GM10248 (cell line): ENCODE measurements around the gene SLC35B2.
A peak's percentile ranks its signal among the peaks of the same experiment; 100 is the strongest.

Source experiments
- CTCF ChIA-PET: fragments of 300-600 bp; sonication (Branson Sonifier 250); formaldehyde crosslinking; extraction: SDS; loops from one replicate; lab custom pipeline; 2021; ENCODE audit warnings: antibody characterized with exemption; lab: Yijun Ruan, JAX
- POLR2A ChIA-PET: fragments of 350-650 bp; sonication (Branson Sonifier 250); formaldehyde crosslinking; extraction: SDS; loops from one replicate; lab custom pipeline; 2020; ENCODE audit warnings: antibody characterized with exemption; lab: Yijun Ruan, JAX
- DNase-seq: peaks from one replicate; pipeline ENCODE4 v3.0.0; 2012; ENCODE audit errors: extremely low spot score
- TF ChIP-seq, protein P1 (sequence below): IDR thresholded peaks from 2 replicates; pipeline ENCODE4 v1.5.1; 2012; ENCODE audit warnings: mild to moderate bottlenecking, low read depth; ENCODE audit errors: extremely low read depth, missing control alignments, control extremely low read depth

SLC35B2 gene

DNA sequence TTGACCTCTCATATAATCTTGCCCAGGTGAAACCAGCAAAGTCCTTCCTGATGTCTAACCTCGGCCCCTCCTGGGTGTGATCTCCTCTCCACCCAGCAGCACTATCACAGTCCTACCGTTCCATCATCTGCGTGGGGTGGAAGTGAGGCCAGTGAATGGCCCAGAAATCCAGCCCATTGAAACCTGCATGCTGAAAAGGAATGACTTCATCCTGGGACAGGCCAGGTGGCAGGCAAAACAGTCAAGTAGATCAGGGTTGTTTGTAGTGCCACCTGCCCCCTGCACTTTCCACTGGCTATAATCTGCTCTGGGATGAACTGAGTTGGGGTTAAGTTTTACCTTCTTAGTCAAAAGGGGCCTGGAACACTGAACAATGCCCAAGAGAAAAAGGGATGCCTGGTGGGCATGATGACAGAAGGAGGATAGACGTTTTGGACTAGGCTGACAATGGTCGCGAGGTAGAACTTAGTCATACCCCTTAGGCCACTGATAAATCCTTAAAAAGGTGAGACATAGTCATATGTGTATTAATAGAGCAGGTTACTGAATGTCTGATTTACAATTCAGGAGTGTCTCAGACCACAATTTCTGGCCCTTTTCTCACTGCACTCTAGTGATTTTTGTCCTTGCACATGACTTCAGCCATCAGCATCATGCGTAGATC lies 18.5 kb downstream of the SLC35B2 start:
- POLR2A ChIA-PET, result no interaction called here
- no peak for DNase-seq
- CTCF ChIA-PET, result interaction anchor here (1.5 to 5.9 kb wide), 7 partner anchors 11 to 77 kb away, joined by 3 to 116 read pairs (median 8); partner anchors contain the start of gene SLC29A1
- TF ChIP-seq, protein P1, sequence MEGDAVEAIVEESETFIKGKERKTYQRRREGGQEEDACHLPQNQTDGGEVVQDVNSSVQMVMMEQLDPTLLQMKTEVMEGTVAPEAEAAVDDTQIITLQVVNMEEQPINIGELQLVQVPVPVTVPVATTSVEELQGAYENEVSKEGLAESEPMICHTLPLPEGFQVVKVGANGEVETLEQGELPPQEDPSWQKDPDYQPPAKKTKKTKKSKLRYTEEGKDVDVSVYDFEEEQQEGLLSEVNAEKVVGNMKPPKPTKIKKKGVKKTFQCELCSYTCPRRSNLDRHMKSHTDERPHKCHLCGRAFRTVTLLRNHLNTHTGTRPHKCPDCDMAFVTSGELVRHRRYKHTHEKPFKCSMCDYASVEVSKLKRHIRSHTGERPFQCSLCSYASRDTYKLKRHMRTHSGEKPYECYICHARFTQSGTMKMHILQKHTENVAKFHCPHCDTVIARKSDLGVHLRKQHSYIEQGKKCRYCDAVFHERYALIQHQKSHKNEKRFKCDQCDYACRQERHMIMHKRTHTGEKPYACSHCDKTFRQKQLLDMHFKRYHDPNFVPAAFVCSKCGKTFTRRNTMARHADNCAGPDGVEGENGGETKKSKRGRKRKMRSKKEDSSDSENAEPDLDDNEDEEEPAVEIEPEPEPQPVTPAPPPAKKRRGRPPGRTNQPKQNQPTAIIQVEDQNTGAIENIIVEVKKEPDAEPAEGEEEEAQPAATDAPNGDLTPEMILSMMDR, result no peak

DNA sequence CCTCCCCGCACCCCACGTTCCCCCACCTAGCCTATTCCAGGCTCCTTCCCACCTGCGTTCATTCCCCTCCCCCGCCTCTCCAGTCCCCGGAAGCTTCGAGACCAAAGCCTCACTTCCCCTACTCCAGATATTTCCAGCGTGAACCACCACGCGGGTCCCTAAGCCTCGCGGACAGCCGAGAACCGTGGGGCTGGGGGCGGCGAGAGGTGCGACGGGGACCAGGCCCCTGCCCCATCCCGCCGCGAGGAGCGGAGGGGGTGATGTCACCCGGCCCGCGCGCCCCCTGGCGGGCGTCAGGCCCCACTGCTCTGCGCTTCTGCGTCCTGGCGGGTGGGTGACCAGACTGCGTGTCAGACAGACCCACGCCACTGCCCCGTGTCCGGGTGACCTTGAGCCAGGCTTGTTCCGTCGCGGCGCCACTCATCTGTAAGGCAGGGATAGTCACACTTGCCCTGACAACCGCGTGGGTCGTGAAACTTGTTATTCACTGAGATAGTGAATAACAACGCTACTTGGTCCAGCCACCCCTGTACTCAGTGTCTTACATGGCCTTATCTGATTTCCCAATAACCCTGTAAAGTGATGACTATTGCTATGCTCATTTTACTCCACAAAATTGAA lies 19.4 kb downstream of the SLC35B2 start:
- POLR2A ChIA-PET, result interaction anchor here (1.3 kb wide), 3 partner anchors 9 to 61 kb away, joined by 4 to 22 read pairs (median 6); partner anchors contain the start of genes HSP90AB1 and SLC29A1
- TF ChIP-seq, protein P1, result peak; percentile 95
- peak; percentile 87 for DNase-seq
- CTCF ChIA-PET, result interaction anchor here (0.7 to 5.9 kb wide), 26 partner anchors 10 to 550 kb away, joined by 3 to 116 read pairs (median 6); partner anchors contain the start of genes HSP90AB1, MRPS18A, SLC29A1 and SLC35B2

DNA sequence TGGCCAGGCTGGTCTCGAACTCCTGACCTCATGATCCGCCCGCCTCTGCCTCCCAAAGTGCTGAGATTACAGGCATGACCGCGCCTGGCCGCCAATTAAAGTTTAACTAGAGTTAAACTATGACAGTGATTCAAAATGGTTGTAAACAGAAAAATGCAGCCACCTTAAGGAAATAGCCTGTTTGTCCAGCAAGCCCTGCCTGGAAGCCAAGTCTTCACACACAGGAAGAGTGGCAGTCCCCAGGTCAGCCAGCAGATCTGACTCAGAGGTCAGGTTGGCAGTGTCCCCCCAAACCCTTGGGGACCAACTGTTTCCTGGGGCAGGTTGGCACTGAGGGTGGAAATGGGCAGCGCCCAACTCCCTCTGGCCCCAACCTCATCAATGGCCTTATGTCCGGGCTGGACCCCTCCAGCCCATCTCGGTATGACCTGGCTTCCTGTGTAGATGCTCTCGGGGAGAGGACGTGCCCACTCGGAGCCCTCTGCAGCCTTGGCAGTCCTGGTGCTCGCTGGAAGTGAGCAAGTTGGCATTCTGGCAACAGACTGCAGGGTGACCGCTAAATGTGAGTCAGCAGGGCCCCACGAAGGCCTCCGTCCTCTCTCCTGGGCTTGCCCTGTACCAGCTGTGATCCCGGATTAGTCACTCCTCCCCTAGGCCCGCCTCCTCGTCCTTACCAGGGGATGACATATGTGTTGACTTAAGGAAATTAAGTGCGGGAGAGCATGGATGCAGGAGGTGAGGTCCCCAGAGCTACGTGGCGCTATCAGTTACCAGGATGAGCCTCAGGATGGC lies 20.1 kb downstream of the SLC35B2 start:
- TF ChIP-seq, protein P1, result no peak
- peak; percentile 69 for DNase-seq
- ChIA-PET CTCF (interaction anchor here (0.7 to 5.9 kb wide), 27 partner anchors 9 to 549 kb away, joined by 3 to 116 read pairs (median 6); partner anchors contain the start of genes HSP90AB1, MRPS18A, SLC29A1 and SLC35B2), POLR2A (interaction anchor here (0.5 to 1.3 kb wide), 4 partner anchors 10 to 110 kb away, joined by 4 to 22 read pairs (median 6); partner anchors contain the start of genes HSP90AB1, MRPL14, SLC29A1 and TMEM63B)

GRCh38 chr6:44235891-44236516 lies 21.3 kb downstream of the SLC35B2 start:
- TF ChIP-seq, protein P1, result no peak
- POLR2A ChIA-PET, result no interaction called here

DNA sequence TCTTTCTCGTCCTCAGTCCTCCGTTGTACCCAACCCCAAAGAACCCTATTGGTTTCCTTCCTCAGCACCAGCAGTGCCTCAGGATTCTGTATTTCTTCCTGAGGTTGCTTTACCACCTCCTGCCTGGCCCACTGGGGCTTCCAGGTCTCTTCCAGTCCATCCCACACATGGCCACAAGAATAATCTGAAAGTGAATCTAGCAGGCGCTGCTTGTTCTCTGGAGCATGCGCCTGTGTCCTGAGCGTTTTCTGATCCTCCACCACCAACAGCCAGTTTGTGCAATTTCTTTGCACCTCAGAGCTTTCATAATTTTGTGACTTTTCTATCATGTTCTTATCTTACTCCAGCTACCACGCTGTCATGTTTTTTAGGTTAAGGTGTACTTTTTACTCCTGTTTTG lies 22.1 kb downstream of the SLC35B2 start:
- DNase-seq, result no peak
- CTCF ChIA-PET, result interaction anchor here (0.9 to 6.2 kb wide), 16 partner anchors 9 to 145 kb away, joined by 3 to 116 read pairs (median 4); partner anchors contain the start of genes HSP90AB1, SLC29A1 and SLC35B2

More at GRCh38 chr6:44235891-44236516, 21.3 kb downstream of the SLC35B2 start:
- CTCF ChIA-PET, result interaction anchor here (1.3 to 6.2 kb wide), 10 partner anchors 9 to 161 kb away, joined by 4 to 116 read pairs (median 10); partner anchors contain the start of genes HSP90AB1, SLC29A1 and SLC35B2
- DNase-seq, result no peak

More for the DNA sequence above, 22.1 kb downstream of the SLC35B2 start:
- POLR2A ChIA-PET, result no interaction called here
- TF ChIP-seq, protein P1, result no peak
